Measurements from ENCODE around the gene NWD2.

The NWD2 gene

GRCh38 chr4:37326852-37327251 is 82.3 kb downstream of the NWD2 start:
- no peak for DNase-seq (ENCODE audit: extremely low read depth, low read depth)
- TF ChIP-seq CTCF (IDR thresholded peaks at IDR 0.05; ENCODE audit: low read depth, low read length): no peak

GRCh38 chr4:37338972-37339371 is 94.4 kb downstream of the NWD2 start:
- DNase-seq (ENCODE audit: extremely low read depth, low read depth): no peak
- no peak for TF ChIP-seq CTCF (IDR thresholded peaks at IDR 0.05; ENCODE audit: low read depth, low read length)

GRCh38 chr4:37358748-37359147 is 114.2 kb downstream of the NWD2 start:
- no peak for TF ChIP-seq CTCF (IDR thresholded peaks at IDR 0.05; ENCODE audit: low read depth, low read length)
- DNase-seq (ENCODE audit: extremely low read depth, low read depth): no peak

- DNase-seq (ENCODE audit: extremely low read depth, low read depth): no peak
- TF ChIP-seq CTCF (IDR thresholded peaks at IDR 0.05; ENCODE audit: low read depth, low read length): no peak
Measured at GRCh38 chr4:37359261-37359660, 114.7 kb downstream of the NWD2 start.

GRCh38 chr4:37365888-37366287 is 121.3 kb downstream of the NWD2 start:
- TF ChIP-seq CTCF (IDR thresholded peaks at IDR 0.05; ENCODE audit: low read depth, low read length): no peak
- no peak for DNase-seq (ENCODE audit: extremely low read depth, low read depth)

GRCh38 chr4:37367901-37368300 is 123.4 kb downstream of the NWD2 start:
- no peak for DNase-seq (ENCODE audit: extremely low read depth, low read depth)
- no peak for TF ChIP-seq CTCF (IDR thresholded peaks at IDR 0.05; ENCODE audit: low read depth, low read length)

- no peak for TF ChIP-seq CTCF (IDR thresholded peaks at IDR 0.05; ENCODE audit: low read depth, low read length)
- no peak for DNase-seq (ENCODE audit: extremely low read depth, low read depth)
Measured at GRCh38 chr4:37370052-37370451, 125.5 kb downstream of the NWD2 start.

All from AG09319 (cell line).